GM12878 (cell line): ENCODE measurements around the gene FAM118B. TPM values are rescaled to one million over a fixed set of nuclear protein-coding genes. Genes with fewer than 3 reads are reported as not detected.

Experiments
- ATAC-seq: fragments of 200-7000 bp; cut with Tn5 transposase; 3 replicates; pipeline ENCODE4 v1.9.1; 2020; ENCODE audit warnings: mild to moderate bottlenecking, moderate library complexity
- BruUV-seq: library from RNA; stranded (reverse); fragments of 400-500 nt; replicated peaks from 2 replicates; lab custom pipeline; 2021; lab: Mats Ljungman, UMichigan
- CTCF ChIA-PET: fragments of 300-600 bp; sonication (Branson Sonifier 250); formaldehyde crosslinking; extraction: SDS; loops from one replicate; lab custom pipeline; 2021; ENCODE audit warnings: inconsistent platforms; lab: Yijun Ruan, JAX
- POLR2A ChIA-PET: fragments of 350-600 bp; formaldehyde crosslinking; extraction: SDS; loops from one replicate; lab custom pipeline; 2021; ENCODE audit warnings: inconsistent platforms; lab: Charles Lee
- RAD21 ChIA-PET: fragments of 300-600 bp; sonication (Branson Sonifier 250); formaldehyde crosslinking; loops from one replicate; lab custom pipeline; 2023; ENCODE audit warnings: antibody characterized with exemption; ENCODE audit not compliant: unreplicated experiment; lab: Charles Lee
- SMC1A ChIA-PET: fragments of 300-600 bp; sonication (Branson Sonifier 250); formaldehyde crosslinking; loops from one replicate; lab custom pipeline; 2023; ENCODE audit not compliant: unreplicated experiment, uncharacterized antibody; lab: Charles Lee
- DNase-seq: peaks from one replicate; pipeline ENCODE4 v3.0.0-alpha.2; 2011; ENCODE audit warnings: low read depth, low spot score
- FAIRE-seq: peaks from 3 replicates; lab custom pipeline; 2011; peaks lifted over from hg19 to GRCh38; lab: Jason Lieb, UNC
- H2AFZ ChIP-seq: 2 replicates; pipeline ENCODE4 v1.6.0; 2011; ENCODE audit warnings: low read depth, low read length, control low read depth; ENCODE audit not compliant: control insufficient read depth
- H3K27ac ChIP-seq: 2 replicates; pipeline ENCODE4 v1.5.1; 2011; ENCODE audit warnings: control low read depth; ENCODE audit not compliant: control insufficient read depth, insufficient read depth
- H3K27me3 ChIP-seq, 2 experiments: replicated peaks in 1 of 2; 2 replicates each; pipeline versions ENCODE4 v1.6.0 to v1.6.1; 2011; ENCODE audit warnings: low read length in 1 of 2; ENCODE audit not compliant: control insufficient read depth in 2 of 2, insufficient read depth in 2 of 2
- H3K36me3 ChIP-seq, 2 experiments: 2 replicates each; pipeline ENCODE4 v1.5.1; 2011; ENCODE audit warnings: low read length in 1 of 2; ENCODE audit not compliant: control insufficient read depth in 2 of 2, insufficient read depth in 2 of 2
- H3K4me1 ChIP-seq: 2 replicates; pipeline ENCODE4 v1.6.1; 2011; ENCODE audit warnings: mild to moderate bottlenecking, low read length, moderate library complexity, mixed read lengths; ENCODE audit not compliant: control insufficient read depth, insufficient read depth
- H3K4me2 ChIP-seq: 2 replicates; pipeline ENCODE4 v1.6.0; 2011; ENCODE audit warnings: control low read depth; ENCODE audit not compliant: control insufficient read depth, insufficient read depth
- H3K4me3 ChIP-seq: fragments of 200-600 bp; sonication (generic); 2 replicates; pipeline ENCODE4 v1.5.1; 2016
- H3K79me2 ChIP-seq: 2 replicates; pipeline ENCODE4 v1.6.0; 2011; ENCODE audit warnings: low read length; ENCODE audit not compliant: control insufficient read depth, insufficient read depth
- H3K9ac ChIP-seq: 2 replicates; pipeline ENCODE4 v1.8.0; 2011; ENCODE audit warnings: low read length, control low read depth, mixed read lengths; ENCODE audit not compliant: control insufficient read depth, insufficient read depth
- H3K9me3 ChIP-seq: replicated peaks from 3 replicates; pipeline ENCODE4 v1.5.1; 2011; ENCODE audit warnings: mild to moderate bottlenecking, low read length; ENCODE audit not compliant: control insufficient read depth, insufficient read depth
- H4K20me1 ChIP-seq: 2 replicates; pipeline ENCODE4 v1.6.0; 2011; ENCODE audit not compliant: control insufficient read depth, insufficient read depth
- BACH1 ChIP-seq: fragments of 450-650 bp; IDR thresholded peaks from 2 replicates; pipeline ENCODE4 v1.6.1; 2017; ENCODE audit warnings: mild to moderate bottlenecking, borderline replicate concordance
- ESRRA ChIP-seq: IDR thresholded peaks from 2 replicates; pipeline ENCODE4 v1.6.1; 2012; ENCODE audit warnings: mild to moderate bottlenecking, low read length, improper control_type of control experiment
- PAX5 ChIP-seq: IDR thresholded peaks from 2 replicates; pipeline ENCODE4 v1.6.1; 2011; ENCODE audit warnings: low read depth, low read length, borderline replicate concordance
- RB1 ChIP-seq: fragments of 450-650 bp; formaldehyde crosslinking; IDR thresholded peaks from 2 replicates; pipeline ENCODE4 v1.6.1; 2017; ENCODE audit warnings: mild to moderate bottlenecking, borderline replicate concordance
- TCF12 ChIP-seq: IDR thresholded peaks from 2 replicates; pipeline ENCODE4 v1.6.1; 2011; ENCODE audit warnings: low read depth, mild to moderate bottlenecking, low read length
- WGBS: methylation state at CpG from one replicate; pipeline ENCODE4 v1.1.6; 2016; ENCODE audit warnings: low lambda C conversion rate; ENCODE audit not compliant: insufficient replicate concordance, insufficient coverage; ENCODE audit errors: missing lambda C conversion rate; 5-methylcytosine and 5-hydroxymethylcytosine counted together
- in situ Hi-C: fragments of 300-500 bp; cut with MboI; formaldehyde crosslinking; loops from 9 replicates; pipeline ENCODE4 v1.14.3; 2018; ENCODE audit warnings: mixed read lengths
- intact Hi-C: fragments of 100-400 bp; cut with micrococcal nuclease; formaldehyde crosslinking; loops from one replicate; pipeline ENCODE4 v1.14.2; 2022; ENCODE audit not compliant: unreplicated experiment
- polyA plus RNA-seq, 11 experiments: library from polyadenylated mRNA; depleted of rRNA in 4 of 11; unstranded in 6 of 11; stranded (reverse) in 5 of 11; fragments of >200 nt; fragmentation: Nextera tagmentation in 4 of 11; fragmentation: Illumina TruSeq in 1 of 11; extraction: Ambion mirVana in 4 of 11; extraction: Trizol in 1 of 11; gene quantifications; 1 replicate in 1 of 11; 2 replicates in 10 of 11; pipeline versions ENCODE4 v1.2.1 to v1.2.3, GENCODE V29; 2011 to 2016; ENCODE audit warnings: inconsistent platforms in 2 of 11, missing spikeins in 2 of 11, low read depth in 1 of 11
- total RNA-seq, 4 experiments: library from RNA; depleted of rRNA in 3 of 4; stranded (reverse); fragments of >200 nt in 3 of 4; fragmentation: Illumina TruSeq in 1 of 4; extraction: Trizol in 1 of 4; gene quantifications; 2 replicates each; pipeline versions ENCODE4 v1.2.1 to v1.2.3, GENCODE V29; 2013 to 2021
- TF ChIP-seq, protein P1 (sequence below): IDR thresholded peaks from 2 replicates; pipeline ENCODE4 v1.6.1; 2011; ENCODE audit warnings: low read depth, low read length, improper control_type of control experiment, borderline replicate concordance

The FAM118B gene
- total and polyA plus RNA-seq, 10 of the 15 experiments (the other 5 are each of a cell fraction or from before 2014, with no cell fraction given), result 12.8 to 29.7 (median 16.5) TPM

DNA sequence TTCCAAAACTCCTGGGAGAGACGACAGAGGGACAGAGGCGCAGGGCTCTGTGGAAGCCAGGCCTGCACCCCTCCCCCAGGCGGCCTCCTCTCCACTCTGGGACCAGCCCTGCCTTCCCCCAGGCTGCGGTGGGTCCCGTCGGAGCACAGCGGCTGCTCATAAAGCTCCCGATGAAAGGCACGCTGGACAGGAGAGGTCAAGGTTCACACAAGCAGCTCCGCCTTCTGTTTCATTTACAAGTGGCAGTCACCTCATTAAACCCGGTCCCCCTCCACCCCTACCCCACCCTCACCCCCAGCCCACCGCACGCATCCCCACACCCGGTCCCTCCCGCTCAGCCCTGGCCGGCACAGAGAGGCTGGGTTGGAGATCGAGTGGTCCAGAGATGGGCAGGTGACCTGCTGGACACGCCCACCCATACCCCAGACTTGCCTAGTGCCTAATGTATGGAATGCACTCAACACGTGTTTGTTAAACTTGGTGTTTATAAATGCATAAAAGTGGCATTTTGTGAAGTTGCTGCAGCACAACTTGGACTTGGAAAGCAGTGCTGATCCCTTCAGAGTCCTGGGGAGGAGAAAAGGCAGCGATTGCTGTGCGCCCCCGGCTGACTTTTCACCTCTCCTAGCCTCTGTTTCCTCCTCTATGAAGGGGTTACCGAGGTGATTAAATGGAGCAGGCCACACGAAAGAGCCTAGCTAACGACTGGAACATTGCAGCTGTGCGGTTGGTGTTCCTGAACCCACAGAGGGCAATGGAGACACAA, 26.1 kb upstream of the FAM118B start:
- SMC1A ChIA-PET, result interaction anchor here (0.6 kb wide), 1 partner anchor 9 kb away, joined by 3 read pairs; no protein-coding TSS in a partner anchor
- no TSS peak for BruUV-seq
- WGBS, result 90% methylated on average over 22 of the region's 26 CpGs

More for the DNA sequence above, 26.1 kb upstream of the FAM118B start:
- Histone ChIP-seq H3K4me2 (no peak overlapping the region), H4K20me1 (no peaks in the 10 kb centered on the region), H3K4me1 (peaks cover 29% of the 10 kb centered on the region), H2AFZ (no peak overlapping the region), H3K9ac (no peak overlapping the region), H3K4me3 (no peak overlapping the region), H3K36me3 (peaks cover 0 to 3% of the 10 kb centered on the region in 2 experiments; a peak in 2 of 4 replicates), H3K27me3 (no peaks in the 10 kb centered on the region), H3K9me3 (no peaks in the 10 kb centered on the region), H3K27ac (no peak overlapping the region), H3K79me2 (no peaks in the 10 kb centered on the region)
- TF ChIP-seq PAX5 (no peak), RB1 (no peak), ESRRA (no peak), TCF12 (no peak), BACH1 (no peak)
- TF ChIP-seq, protein P1, sequence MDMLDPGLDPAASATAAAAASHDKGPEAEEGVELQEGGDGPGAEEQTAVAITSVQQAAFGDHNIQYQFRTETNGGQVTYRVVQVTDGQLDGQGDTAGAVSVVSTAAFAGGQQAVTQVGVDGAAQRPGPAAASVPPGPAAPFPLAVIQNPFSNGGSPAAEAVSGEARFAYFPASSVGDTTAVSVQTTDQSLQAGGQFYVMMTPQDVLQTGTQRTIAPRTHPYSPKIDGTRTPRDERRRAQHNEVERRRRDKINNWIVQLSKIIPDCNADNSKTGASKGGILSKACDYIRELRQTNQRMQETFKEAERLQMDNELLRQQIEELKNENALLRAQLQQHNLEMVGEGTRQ, result no peak
- FAIRE-seq, result no peak
- intact Hi-C loops (no loop called here), in situ Hi-C loops (no loop called here)
- no peak for ATAC-seq
- no peak for DNase-seq
- POLR2A ChIA-PET, result no interaction called here
- CTCF ChIA-PET, result interaction anchor here (1.5 to 10.7 kb wide), 3 partner anchors 13 to 262 kb away, joined by 3 to 220 read pairs (median 120); partner anchors contain the start of gene VSIG10L2
- RAD21 ChIA-PET, result no interaction called here
